ENCODE results near the gene PAX8.
"Not testable (repeated sequence)": the region's sequence is repeated elsewhere in the genome, so short reads cannot be mapped to it uniquely, and the experiment has no call there.

- not testable (repeated sequence) for TF ChIP-seq CTCF, POLR2AphosphoS5, POLR2A (IDR thresholded peaks at IDR 0.05)
These were observed 23.7 kb upstream of the PAX8 start for GRCh38 chr2:113302216-113302980.
